Ascending aorta (tissue), 2 donors: ENCODE measurements around the gene EHBP1. TPM values are rescaled to one million over a fixed set of nuclear protein-coding genes. Genes with fewer than 3 reads are reported as not detected.
A peak's percentile ranks its signal among the peaks of the same experiment; 100 is the strongest.

ENCODE experiments used
- DNase-seq, 2 donors: peaks; one replicate each; pipeline ENCODE4 v3.0.0-alpha.2; 2019; ENCODE audit warnings: low spot score in 2 of 2
- H3K27ac ChIP-seq, 2 donors: fragments of 200-600 bp; sonication (generic); one replicate each; pipeline ENCODE4 v1.5.1; 2016 to 2017; ENCODE audit warnings: mild to moderate bottlenecking in 1 of 2
- H3K27me3 ChIP-seq: fragments of 200-600 bp; sonication (generic); one replicate; pipeline ENCODE4 v1.5.1; 2017
- H3K36me3 ChIP-seq, 2 donors: fragments of 200-600 bp; sonication (generic); one replicate each; pipeline ENCODE4 v1.5.1; 2016
- H3K4me1 ChIP-seq, 2 donors: fragments of 200-600 bp; sonication (generic); one replicate each; pipeline ENCODE4 v1.5.1; 2016 to 2017; ENCODE audit warnings: mild to moderate bottlenecking in 1 of 2
- H3K4me3 ChIP-seq, 2 donors: fragments of 200-600 bp; sonication (generic); one replicate each; pipeline ENCODE4 v1.5.1; 2016 to 2017; ENCODE audit warnings: mild to moderate bottlenecking in 1 of 2
- H3K9me3 ChIP-seq, 2 donors: fragments of 200-600 bp; sonication (generic); one replicate each; pipeline ENCODE4 v1.5.1; 2016
- intact Hi-C: fragments of 100-400 bp; cut with DNase I; formaldehyde crosslinking; loops from one replicate; pipeline ENCODE4 v1.15.1; 2023
- total RNA-seq: library from RNA; depleted of rRNA; stranded (reverse); fragments of >200 nt; gene quantifications from one replicate; pipeline ENCODE4 v1.1.0, GENCODE V29; 2016
- TF ChIP-seq, protein P1 (sequence below), 3 experiments: fragments of 200-600 bp in 2 of 3; fragments of 450-650 bp in 1 of 3; sonication (generic) in 2 of 3; IDR thresholded peaks; one replicate each; pipeline ENCODE4 v1.5.1; 2016 to 2019; ENCODE audit warnings: antibody characterized with exemption in 3 of 3, mild to moderate bottlenecking in 1 of 3, moderate library complexity in 1 of 3

The EHBP1 gene
- total RNA-seq, 1 donor from 2014 or later, result 19.9 TPM

DNA sequence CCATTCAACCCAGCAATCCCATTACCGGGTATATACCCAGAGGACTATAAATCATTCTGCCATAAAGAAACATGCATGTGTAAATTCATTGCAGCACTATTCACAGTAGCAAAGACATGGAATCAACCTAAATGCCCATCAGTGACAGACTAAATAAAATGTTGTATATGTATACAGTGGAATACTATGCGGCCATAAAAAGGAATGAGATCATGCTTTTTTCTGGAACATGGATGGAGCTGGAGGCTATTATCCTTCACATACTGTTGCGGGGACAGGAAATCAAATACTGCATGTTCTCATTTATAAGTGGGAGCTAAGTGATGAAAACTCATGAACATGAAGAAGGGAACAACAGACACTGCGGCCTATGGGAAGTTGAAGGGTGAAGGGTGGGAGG is 65.1 kb downstream of the EHBP1 start:
- H3K27me3 ChIP-seq, result no peaks in the 10 kb centered on the region
- H3K4me3 ChIP-seq, result no peak overlapping the region
- no peak overlapping the region for H3K27ac ChIP-seq
- intact Hi-C loops, result loop anchor here (5.0 to 10.0 kb wide), 2 partner anchors 63 to 856 kb away; partner anchors contain the start of gene EHBP1
- no peak for DNase-seq
- TF ChIP-seq, protein P1, sequence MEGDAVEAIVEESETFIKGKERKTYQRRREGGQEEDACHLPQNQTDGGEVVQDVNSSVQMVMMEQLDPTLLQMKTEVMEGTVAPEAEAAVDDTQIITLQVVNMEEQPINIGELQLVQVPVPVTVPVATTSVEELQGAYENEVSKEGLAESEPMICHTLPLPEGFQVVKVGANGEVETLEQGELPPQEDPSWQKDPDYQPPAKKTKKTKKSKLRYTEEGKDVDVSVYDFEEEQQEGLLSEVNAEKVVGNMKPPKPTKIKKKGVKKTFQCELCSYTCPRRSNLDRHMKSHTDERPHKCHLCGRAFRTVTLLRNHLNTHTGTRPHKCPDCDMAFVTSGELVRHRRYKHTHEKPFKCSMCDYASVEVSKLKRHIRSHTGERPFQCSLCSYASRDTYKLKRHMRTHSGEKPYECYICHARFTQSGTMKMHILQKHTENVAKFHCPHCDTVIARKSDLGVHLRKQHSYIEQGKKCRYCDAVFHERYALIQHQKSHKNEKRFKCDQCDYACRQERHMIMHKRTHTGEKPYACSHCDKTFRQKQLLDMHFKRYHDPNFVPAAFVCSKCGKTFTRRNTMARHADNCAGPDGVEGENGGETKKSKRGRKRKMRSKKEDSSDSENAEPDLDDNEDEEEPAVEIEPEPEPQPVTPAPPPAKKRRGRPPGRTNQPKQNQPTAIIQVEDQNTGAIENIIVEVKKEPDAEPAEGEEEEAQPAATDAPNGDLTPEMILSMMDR (IDR thresholded peaks at IDR 0.05), result no peak
- H3K9me3 ChIP-seq, result no peaks in the 10 kb centered on the region
- H3K36me3 ChIP-seq, result no peaks in the 10 kb centered on the region
- peaks cover 0 to 4% of the 10 kb centered on the region in 2 donors for H3K4me1 ChIP-seq

DNA sequence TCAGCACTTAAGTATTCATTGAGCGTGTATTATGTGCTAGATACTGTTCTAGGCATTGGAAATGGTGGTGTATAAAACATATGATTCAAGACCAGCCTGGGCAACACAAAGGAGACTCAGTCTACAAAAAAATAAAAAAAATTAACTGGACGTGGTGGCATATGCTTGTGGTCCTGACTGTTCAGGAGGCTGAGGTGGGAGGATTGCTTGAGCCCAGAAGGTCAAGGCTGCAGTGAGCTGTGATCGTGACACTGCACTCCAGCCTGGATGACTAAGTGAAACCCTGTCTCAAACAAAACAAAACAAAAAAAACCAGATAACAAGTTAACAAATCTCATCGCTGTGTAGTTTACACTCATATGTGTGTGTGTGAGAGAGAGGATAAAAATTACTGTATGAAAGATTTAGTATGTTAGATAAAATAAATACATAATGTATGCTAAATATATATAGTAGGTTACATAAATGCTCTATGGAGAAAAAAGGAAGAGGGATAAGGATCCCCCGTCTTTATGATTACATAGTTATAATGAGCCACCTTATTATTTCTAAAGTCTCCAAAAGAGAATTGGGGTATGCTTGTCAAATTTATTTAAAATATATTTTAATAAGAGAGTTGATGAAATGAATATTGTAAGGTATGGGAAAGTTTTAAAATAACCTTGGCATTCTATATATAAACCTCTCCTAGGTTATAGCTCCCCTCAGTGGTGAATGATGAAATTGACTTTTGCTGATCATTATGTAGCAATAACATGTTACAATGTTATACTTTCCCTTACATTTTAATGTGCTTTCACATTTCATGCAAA is 69.2 kb downstream of the EHBP1 start:
- Histone ChIP-seq H3K9me3 (no peaks in the 10 kb centered on the region), H3K4me3 (no peak overlapping the region), H3K27ac (no peak overlapping the region), H3K36me3 (no peaks in the 10 kb centered on the region), H3K4me1 (peaks cover 0 to 4% of the 10 kb centered on the region in 2 donors), H3K27me3 (no peaks in the 10 kb centered on the region)
- DNase-seq, result no peak
- TF ChIP-seq, protein P1 (IDR thresholded peaks at IDR 0.05), result peak; percentile 62 to 84 (median 63)
- intact Hi-C loops, result loop anchor here (1.0 to 10.0 kb wide), 3 partner anchors 67 to 860 kb away; partner anchors contain the start of gene EHBP1

DNA sequence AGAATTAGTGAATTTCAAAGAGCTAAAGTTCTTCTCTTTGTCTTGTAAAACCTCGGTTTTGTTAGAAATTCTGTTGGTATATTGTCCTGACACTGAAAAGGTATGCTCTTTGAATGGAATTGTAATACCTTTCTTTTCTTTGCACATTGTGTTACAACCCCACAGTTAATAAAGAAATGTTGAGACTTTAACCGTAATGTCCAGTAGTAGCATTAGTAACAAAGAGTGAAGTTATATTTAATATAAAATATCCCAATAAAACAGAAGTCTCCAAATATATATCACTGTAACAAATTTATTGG is 69.8 kb downstream of the EHBP1 start:
- TF ChIP-seq, protein P1 (IDR thresholded peaks at IDR 0.05), result no peak
- no peak overlapping the region for H3K27ac ChIP-seq
- H3K36me3 ChIP-seq, result no peaks in the 10 kb centered on the region
- no peaks in the 10 kb centered on the region for H3K9me3 ChIP-seq
- H3K27me3 ChIP-seq, result no peaks in the 10 kb centered on the region
- intact Hi-C loops, result loop anchor here (1.0 to 10.0 kb wide), 2 partner anchors 318 to 861 kb away; no protein-coding TSS in a partner anchor
- H3K4me1 ChIP-seq, result peaks cover 0 to 4% of the 10 kb centered on the region in 2 donors
- DNase-seq, result no peak
- H3K4me3 ChIP-seq, result no peak overlapping the region

DNA sequence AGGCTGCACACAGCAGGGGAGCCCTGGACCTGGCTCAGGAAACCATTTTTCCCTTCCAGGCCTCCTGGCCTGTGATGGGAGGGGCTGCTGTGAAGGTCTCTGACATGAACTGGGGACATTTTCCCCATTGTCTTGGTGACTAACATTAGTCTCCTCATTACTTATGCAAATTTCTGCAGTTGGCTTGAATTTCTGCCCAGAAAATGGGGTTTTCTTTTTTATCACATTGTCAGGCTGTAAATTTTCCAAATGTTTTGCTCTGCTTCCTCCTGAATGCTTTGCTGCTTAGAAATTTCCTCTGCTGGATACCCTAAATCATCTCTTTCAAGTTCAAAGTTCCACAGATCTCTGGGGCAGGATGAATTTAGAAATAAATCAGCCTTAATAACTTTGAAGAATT is 78.2 kb downstream of the EHBP1 start:
- TF ChIP-seq, protein P1 (IDR thresholded peaks at IDR 0.05), result no peak
- H3K4me1 ChIP-seq, result no peaks in the 10 kb centered on the region
- H3K27ac ChIP-seq, result no peak overlapping the region
- DNase-seq, result no peak
- no peaks in the 10 kb centered on the region for H3K27me3 ChIP-seq
- intact Hi-C loops, result no loop called here
- no peaks in the 10 kb centered on the region for H3K9me3 ChIP-seq
- no peak overlapping the region for H3K4me3 ChIP-seq
- H3K36me3 ChIP-seq, result no peaks in the 10 kb centered on the region

DNA sequence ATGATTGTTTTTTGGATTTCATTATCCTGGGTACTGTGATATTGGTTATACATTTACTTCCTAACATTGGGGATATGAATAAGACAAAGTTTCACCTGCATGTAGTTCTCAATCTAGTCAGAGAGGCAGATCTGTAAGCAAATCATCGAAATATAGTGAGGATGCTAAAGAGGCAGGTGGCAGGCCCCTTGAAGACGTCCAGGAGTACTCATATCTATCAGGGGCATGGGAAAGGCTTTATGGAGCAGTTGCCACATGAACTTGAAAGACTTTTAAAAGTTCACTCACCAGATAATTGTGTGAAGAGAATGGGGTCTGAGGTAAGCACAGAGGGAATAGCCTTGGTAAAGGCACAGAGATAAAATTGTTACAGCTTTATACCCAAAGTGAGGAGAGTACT is 78.8 kb downstream of the EHBP1 start:
- H3K27ac ChIP-seq, result no peak overlapping the region
- no peaks in the 10 kb centered on the region for H3K4me1 ChIP-seq
- TF ChIP-seq, protein P1 (IDR thresholded peaks at IDR 0.05), result no peak
- H3K4me3 ChIP-seq, result no peak overlapping the region
- no peak for DNase-seq
- no peaks in the 10 kb centered on the region for H3K9me3 ChIP-seq
- no peaks in the 10 kb centered on the region for H3K36me3 ChIP-seq
- intact Hi-C loops, result no loop called here
- H3K27me3 ChIP-seq, result no peaks in the 10 kb centered on the region
